GM19099 (cell line): ENCODE data around the gene MAD1L1.

Source experiments
- POLR2A ChIP-seq: IDR thresholded peaks from 3 replicates; pipeline ENCODE4 v1.6.1; 2011; ENCODE audit warnings: low read depth; ENCODE audit not compliant: insufficient read length; ENCODE audit errors: extremely low read depth

MAD1L1 gene

GRCh38 chr7:1890289-1891235, 342.2 kb downstream of the MAD1L1 start:
- no peak for TF ChIP-seq POLR2A

GRCh38 chr7:1889556-1890181, 343.1 kb downstream of the MAD1L1 start:
- no peak for TF ChIP-seq POLR2A

GRCh38 chr7:1889091-1889490, 343.7 kb downstream of the MAD1L1 start:
- no peak for TF ChIP-seq POLR2A

GRCh38 chr7:1888425-1888824, 344.3 kb downstream of the MAD1L1 start:
- no peak for TF ChIP-seq POLR2A

- no peak for TF ChIP-seq POLR2A
Measured at GRCh38 chr7:1887251-1887650, 345.5 kb downstream of the MAD1L1 start.

- no peak for TF ChIP-seq POLR2A
Measured at GRCh38 chr7:1886361-1887064, 346.2 kb downstream of the MAD1L1 start.

- TF ChIP-seq POLR2A, result no peak
Measured at GRCh38 chr7:1885465-1886226, 347.1 kb downstream of the MAD1L1 start.

- TF ChIP-seq POLR2A, result no peak
Measured at GRCh38 chr7:1884583-1885350, 348.0 kb downstream of the MAD1L1 start.

GRCh38 chr7:1883834-1884582, 348.7 kb downstream of the MAD1L1 start:
- TF ChIP-seq POLR2A, result no peak

GRCh38 chr7:1883031-1883761, 349.5 kb downstream of the MAD1L1 start:
- TF ChIP-seq POLR2A, result no peak

GRCh38 chr7:1882451-1882850, 350.3 kb downstream of the MAD1L1 start:
- TF ChIP-seq POLR2A, result no peak

GRCh38 chr7:1881946-1882345, 350.8 kb downstream of the MAD1L1 start:
- TF ChIP-seq POLR2A, result no peak
